ENCODE measurements around the gene ZNF423. TPM values are rescaled to one million over a fixed set of nuclear protein-coding genes. Genes with fewer than 3 reads are reported as not detected.

Gene ZNF423
- total and polyA plus RNA-seq, 7 donors, result 2.3 to 30.7 (median 14.4) TPM

DNA sequence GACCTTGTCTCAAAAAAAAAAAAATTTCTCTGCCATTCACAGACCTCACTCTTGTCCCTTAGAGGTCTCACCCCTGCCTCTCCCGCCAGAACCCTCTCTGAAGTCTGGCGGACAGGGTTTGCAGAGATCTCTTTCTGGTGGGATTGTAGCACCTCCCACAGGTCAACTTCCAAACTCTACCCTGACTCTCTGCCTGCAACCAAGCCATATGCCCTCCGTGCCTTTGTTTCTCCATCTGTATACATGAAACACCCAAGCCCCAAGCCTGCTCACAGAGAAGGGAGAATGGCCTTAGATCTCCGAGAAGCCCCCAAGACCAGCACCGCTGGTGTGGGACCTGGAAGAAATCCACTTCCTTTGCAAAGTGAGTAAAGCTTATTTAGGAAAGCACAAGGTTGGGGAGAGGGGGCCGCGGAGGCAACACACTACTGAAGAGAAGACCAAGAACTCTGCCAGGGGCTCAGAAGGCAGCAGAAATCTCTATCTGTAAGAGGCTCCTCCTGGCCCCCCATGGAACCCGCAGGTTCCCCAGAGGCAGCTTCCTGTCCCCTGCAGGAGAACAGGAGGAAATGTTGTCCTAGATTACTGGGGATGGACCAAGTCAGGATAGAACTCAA, 262.4 kb downstream of the ZNF423 start:
- ATAC-seq (peak in 1 of 4 donors; percentile 23), DNase-seq (no peak)
- Histone ChIP-seq H3K9me3 (no peaks in the 10 kb centered on the region), H3K4me1 (peaks cover 28% of the 10 kb centered on the region), H3K36me3 (ENCODE audit: insufficient read depth in 1 of 2, low read depth in 1 of 2) (no peaks in the 10 kb centered on the region), H3K27ac (no peak overlapping the region), H3K4me3 (no peak overlapping the region), H3K27me3 (ENCODE audit: insufficient read depth in 3 of 3, low read length in 2 of 3) (peaks cover 0 to 3% (median 0%) of the 10 kb centered on the region in 3 donors)
- intact Hi-C loops (cut with DNase I), result loop anchor here (2.0 to 5.0 kb wide), 3 partner anchors 101 to 186 kb away; no protein-coding TSS in a partner anchor
- WGBS, 3 donors, result 81 to 88% (median 85%) methylated on average over 8 of the region's 8 CpGs
- TF ChIP-seq, protein P1, sequence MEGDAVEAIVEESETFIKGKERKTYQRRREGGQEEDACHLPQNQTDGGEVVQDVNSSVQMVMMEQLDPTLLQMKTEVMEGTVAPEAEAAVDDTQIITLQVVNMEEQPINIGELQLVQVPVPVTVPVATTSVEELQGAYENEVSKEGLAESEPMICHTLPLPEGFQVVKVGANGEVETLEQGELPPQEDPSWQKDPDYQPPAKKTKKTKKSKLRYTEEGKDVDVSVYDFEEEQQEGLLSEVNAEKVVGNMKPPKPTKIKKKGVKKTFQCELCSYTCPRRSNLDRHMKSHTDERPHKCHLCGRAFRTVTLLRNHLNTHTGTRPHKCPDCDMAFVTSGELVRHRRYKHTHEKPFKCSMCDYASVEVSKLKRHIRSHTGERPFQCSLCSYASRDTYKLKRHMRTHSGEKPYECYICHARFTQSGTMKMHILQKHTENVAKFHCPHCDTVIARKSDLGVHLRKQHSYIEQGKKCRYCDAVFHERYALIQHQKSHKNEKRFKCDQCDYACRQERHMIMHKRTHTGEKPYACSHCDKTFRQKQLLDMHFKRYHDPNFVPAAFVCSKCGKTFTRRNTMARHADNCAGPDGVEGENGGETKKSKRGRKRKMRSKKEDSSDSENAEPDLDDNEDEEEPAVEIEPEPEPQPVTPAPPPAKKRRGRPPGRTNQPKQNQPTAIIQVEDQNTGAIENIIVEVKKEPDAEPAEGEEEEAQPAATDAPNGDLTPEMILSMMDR (IDR thresholded peaks at IDR 0.05), result no peak

- H3K27ac ChIP-seq, result no peak overlapping the region
- DNase-seq, result peak in 1 of 2 donors; percentile 64
These were observed 263.1 kb downstream of the ZNF423 start for GRCh38 chr16:49592546-49593423.

DNA sequence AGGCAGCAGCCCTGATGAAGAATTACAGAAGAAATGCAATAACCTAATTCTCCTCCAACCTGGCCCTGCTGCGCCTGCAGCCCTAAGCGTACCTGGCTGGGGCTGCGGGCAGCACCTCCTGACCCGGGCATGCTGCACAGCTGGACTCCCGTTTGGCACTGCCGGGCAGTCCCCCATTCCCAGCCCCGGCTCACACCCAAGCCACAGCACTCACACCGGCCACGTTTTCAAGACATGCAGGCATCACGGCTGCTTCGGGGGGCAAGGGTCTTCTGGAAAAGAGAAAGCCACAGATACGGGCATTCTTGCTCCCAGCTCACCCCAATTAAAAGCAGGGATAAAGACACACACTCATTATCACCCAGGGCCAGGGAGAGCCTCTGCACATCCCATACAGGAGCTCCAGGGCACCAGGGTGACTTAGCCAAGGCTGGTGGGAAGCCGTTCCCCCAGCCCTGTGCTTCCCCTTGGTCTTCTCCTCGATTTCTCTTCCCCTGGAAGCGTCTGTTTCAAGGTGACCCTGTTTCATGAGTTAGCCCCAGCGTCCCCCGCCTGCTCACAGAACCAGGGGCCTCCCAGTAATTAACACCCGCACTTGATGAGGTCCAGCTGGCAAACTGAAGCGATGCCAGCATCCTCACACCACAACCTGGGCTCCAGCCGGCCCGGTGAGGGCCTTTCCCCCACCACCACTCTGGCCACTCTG, 265.6 kb downstream of the ZNF423 start:
- H3K4me1 ChIP-seq, result peaks cover 24% of the 10 kb centered on the region
- no peak for ATAC-seq
- H3K27me3 ChIP-seq (ENCODE audit: insufficient read depth in 3 of 3, low read length in 2 of 3), result peaks cover 0 to 3% (median 0%) of the 10 kb centered on the region in 3 donors
- TF ChIP-seq, protein P1 (IDR thresholded peaks at IDR 0.05), result no peak
- no peak overlapping the region for H3K4me3 ChIP-seq
- H3K27ac ChIP-seq, result no peak overlapping the region
- H3K36me3 ChIP-seq (ENCODE audit: insufficient read depth in 1 of 2, low read depth in 1 of 2), result no peaks in the 10 kb centered on the region
- no peak for DNase-seq
- intact Hi-C loops (cut with DNase I), result loop anchor here in 1 of 2 donors (5.0 kb wide), 1 partner anchor 183 kb away; no protein-coding TSS in a partner anchor
- WGBS, 3 donors, result 83 to 86% (median 85%) methylated on average over 21 of the region's 21 CpGs
- no peaks in the 10 kb centered on the region for H3K9me3 ChIP-seq

More at GRCh38 chr16:49592546-49593423, 263.1 kb downstream of the ZNF423 start:
- WGBS, 3 donors, result 50 to 63% (median 53%) methylated on average over 13 of the region's 13 CpGs
- peaks cover 25% of the 10 kb centered on the region for H3K4me1 ChIP-seq
- no peaks in the 10 kb centered on the region for H3K9me3 ChIP-seq
- no peaks in the 10 kb centered on the region for H3K36me3 ChIP-seq (ENCODE audit: insufficient read depth in 1 of 2, low read depth in 1 of 2)
- H3K4me3 ChIP-seq, result no peak overlapping the region
- TF ChIP-seq, protein P1 (IDR thresholded peaks at IDR 0.05), result peak; percentile 69
- peak in 3 of 4 donors; percentile 54 to 77 (median 62) for ATAC-seq
- intact Hi-C loops (cut with DNase I), result loop anchor here (2.0 to 5.0 kb wide), 3 partner anchors 100 to 185 kb away; no protein-coding TSS in a partner anchor
- peaks cover 0 to 3% (median 0%) of the 10 kb centered on the region in 3 donors for H3K27me3 ChIP-seq (ENCODE audit: insufficient read depth in 3 of 3, low read length in 2 of 3)

DNA sequence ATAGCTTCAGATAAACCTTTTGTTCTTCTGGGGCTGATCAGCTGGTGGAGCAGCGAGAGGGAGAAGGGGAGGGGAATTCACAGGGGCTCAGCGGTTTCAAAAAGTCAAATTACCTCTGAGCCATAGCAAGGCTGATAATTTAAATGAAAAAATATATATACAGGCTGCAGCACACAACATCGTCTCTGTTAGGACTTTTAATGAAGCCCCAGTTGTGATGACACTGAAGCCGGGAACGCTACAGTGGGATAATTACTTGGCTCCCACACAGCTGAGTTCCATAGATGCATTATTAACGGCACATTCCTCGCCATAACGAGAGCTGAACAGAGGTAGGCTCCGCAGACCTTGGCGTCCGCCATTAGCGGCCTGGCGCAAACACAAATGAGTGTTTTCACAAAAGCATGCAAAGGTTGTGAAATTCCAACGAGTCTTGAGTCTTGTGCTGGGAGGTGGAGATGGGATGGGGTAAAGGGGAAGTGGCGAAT, 266.3 kb downstream of the ZNF423 start:
- H3K27me3 ChIP-seq (ENCODE audit: insufficient read depth in 3 of 3, low read length in 2 of 3), result peaks cover 0 to 3% (median 0%) of the 10 kb centered on the region in 3 donors
- H3K36me3 ChIP-seq (ENCODE audit: insufficient read depth in 1 of 2, low read depth in 1 of 2), result no peaks in the 10 kb centered on the region
- TF ChIP-seq, protein P1 (IDR thresholded peaks at IDR 0.05), result no peak
- H3K27ac ChIP-seq, result no peak overlapping the region
- H3K9me3 ChIP-seq, result no peaks in the 10 kb centered on the region
- H3K4me1 ChIP-seq, result peaks cover 22% of the 10 kb centered on the region
- no peak overlapping the region for H3K4me3 ChIP-seq
- 77 to 81% (median 78%) methylated on average over 15 of the region's 15 CpGs for WGBS, 3 donors
- DNase-seq (no peak), ATAC-seq (no peak)
- intact Hi-C loops (cut with DNase I), result loop anchor here in 1 of 2 donors (5.0 kb wide), 1 partner anchor 182 kb away; no protein-coding TSS in a partner anchor

All from psoas muscle (tissue), 8 donors.